HG02870 (cell line): ENCODE results near the gene MYO15B.

Source experiments
- ATAC-seq: cut with Tn5 transposase; IDR thresholded peaks from one replicate; pipeline ENCODE4 v1.9.1; 2021; ENCODE audit warnings: mild to moderate bottlenecking, moderate library complexity; ENCODE audit not compliant: unreplicated experiment

MYO15B gene

GRCh38 chr17:75622771-75623273 lies 35.2 kb downstream of the MYO15B start:
- ATAC-seq, result no peak

- ATAC-seq, result no peak
Observed at GRCh38 chr17:75623386-75623785, 35.8 kb downstream of the MYO15B start.

GRCh38 chr17:75624021-75624420 lies 36.4 kb downstream of the MYO15B start:
- no peak for ATAC-seq

GRCh38 chr17:75624714-75625345 lies 37.2 kb downstream of the MYO15B start:
- no peak for ATAC-seq

GRCh38 chr17:75625813-75626486 lies 38.4 kb downstream of the MYO15B start:
- no peak for ATAC-seq

- ATAC-seq, result no peak
Observed at GRCh38 chr17:75626496-75627038, 39.0 kb downstream of the MYO15B start.

GRCh38 chr17:75627094-75627493 lies 39.5 kb downstream of the MYO15B start:
- no peak for ATAC-seq

- ATAC-seq, result no peak
Observed at GRCh38 chr17:75628425-75628824, 40.8 kb downstream of the MYO15B start.

GRCh38 chr17:75629157-75629556 lies 41.6 kb downstream of the MYO15B start:
- no peak for ATAC-seq

GRCh38 chr17:75630071-75630917 lies 42.7 kb downstream of the MYO15B start:
- ATAC-seq, result no peak

- ATAC-seq, result no peak
Observed at GRCh38 chr17:75631353-75631752, 43.8 kb downstream of the MYO15B start.

- no peak for ATAC-seq
Observed at GRCh38 chr17:75632428-75632827, 44.8 kb downstream of the MYO15B start.

- ATAC-seq, result no peak
Observed at GRCh38 chr17:75632863-75633485, 45.4 kb downstream of the MYO15B start, which contains the start of gene SMIM5. Gene SMIM5, plus strand, starts transcription at chr17:75633434. Its CDS starts 6,768 bp downstream, at chr17:75640202.

- ATAC-seq, result no peak
Observed at GRCh38 chr17:75633486-75634375, 46.1 kb downstream of the MYO15B start.

- ATAC-seq, result no peak
Observed at GRCh38 chr17:75634376-75634740, 46.8 kb downstream of the MYO15B start.

- no peak for ATAC-seq
Observed at GRCh38 chr17:75634754-75635609, 47.4 kb downstream of the MYO15B start.

- no peak for ATAC-seq
Observed at GRCh38 chr17:75635610-75636202, 48.1 kb downstream of the MYO15B start.

GRCh38 chr17:75636381-75637142 lies 49.0 kb downstream of the MYO15B start:
- no peak for ATAC-seq
